ENCODE results near the gene SEMA5B.

GRCh38 chr3:122964811-122965210, 62.8 kb downstream of the SEMA5B start:
- TF ChIP-seq EZH2 (IDR thresholded peaks at IDR 0.05) (no peak), POLR2AphosphoS5 (IDR thresholded peaks at IDR 0.05; ENCODE audit: borderline replicate concordance, low read depth, low read length) (no peak)

Data from SK-N-MC (cell line).